GM18511 (cell line): ENCODE data around the gene P2RY2.

ENCODE experiments used
- ATAC-seq: cut with Tn5 transposase; IDR thresholded peaks from one replicate; pipeline ENCODE4 v1.9.1; 2021; ENCODE audit warnings: mild to moderate bottlenecking, moderate library complexity; ENCODE audit not compliant: unreplicated experiment

Gene P2RY2

DNA sequence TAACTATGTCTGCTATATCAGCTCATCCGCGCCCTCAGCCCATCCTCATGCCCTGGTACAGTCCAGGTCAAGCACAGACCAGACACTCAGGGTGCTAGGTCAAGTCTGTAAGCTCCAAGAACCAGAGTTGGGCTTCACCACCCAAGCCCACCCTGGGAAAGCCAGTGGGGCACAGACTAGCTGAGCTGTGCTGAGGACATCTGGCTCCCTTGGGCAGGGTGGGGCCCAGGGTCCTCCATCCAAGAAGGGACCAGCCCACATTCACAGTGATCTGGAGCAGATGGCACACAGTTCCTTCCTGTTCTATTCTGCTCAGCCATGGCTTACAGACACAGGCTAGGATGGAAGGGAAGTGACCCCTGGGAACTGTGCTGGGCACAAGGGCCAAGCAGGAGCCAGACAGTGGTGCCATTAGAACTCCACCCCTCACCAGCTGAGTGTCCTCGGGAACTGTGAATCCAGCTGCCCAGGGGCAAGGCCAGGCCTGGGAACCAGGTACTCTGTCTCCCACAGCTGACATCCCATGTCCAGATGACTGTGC is 63.2 kb downstream of the P2RY2 start:
- ATAC-seq: no peak

DNA sequence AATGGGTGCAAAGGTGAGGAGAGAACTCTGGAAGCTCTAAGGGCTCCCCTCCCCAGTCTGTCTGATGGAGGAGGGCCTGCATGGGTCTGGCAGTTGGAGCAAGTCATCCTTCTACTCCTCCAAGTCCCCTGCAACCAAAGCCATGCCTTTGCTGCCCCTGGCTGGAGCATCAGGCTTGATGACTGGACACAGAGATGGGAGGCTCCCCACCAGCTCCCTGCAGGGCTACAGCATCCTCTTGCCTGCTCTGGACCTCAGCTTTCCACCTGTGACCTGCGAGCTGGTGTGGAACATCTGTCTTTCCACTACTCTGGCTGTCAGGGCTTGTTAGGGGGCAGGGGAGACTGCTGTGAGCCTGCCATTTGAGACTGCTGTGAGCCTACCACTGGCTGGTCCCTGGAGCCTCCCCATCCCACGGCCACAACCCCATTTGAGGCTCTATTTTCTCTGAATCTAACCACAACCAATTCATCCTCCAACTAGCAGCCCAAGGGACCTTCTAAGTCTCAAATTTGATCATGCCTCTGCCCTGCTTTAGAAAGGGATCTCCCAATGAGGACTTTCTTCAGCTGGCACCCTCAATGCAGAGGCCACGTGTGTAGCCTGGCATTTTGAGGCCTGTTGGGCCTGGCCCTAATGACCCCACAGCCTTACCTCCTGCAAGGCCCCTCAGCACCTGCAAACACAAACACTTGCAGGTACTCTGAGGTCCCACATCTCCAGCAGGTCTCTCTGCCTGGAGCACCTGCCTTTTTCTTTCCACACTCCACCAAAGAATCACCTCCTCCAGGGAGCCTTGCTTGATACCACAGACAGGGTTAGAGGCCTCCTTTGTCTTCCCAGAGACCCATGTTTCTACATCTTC is 63.9 kb downstream of the P2RY2 start:
- no peak for ATAC-seq

DNA sequence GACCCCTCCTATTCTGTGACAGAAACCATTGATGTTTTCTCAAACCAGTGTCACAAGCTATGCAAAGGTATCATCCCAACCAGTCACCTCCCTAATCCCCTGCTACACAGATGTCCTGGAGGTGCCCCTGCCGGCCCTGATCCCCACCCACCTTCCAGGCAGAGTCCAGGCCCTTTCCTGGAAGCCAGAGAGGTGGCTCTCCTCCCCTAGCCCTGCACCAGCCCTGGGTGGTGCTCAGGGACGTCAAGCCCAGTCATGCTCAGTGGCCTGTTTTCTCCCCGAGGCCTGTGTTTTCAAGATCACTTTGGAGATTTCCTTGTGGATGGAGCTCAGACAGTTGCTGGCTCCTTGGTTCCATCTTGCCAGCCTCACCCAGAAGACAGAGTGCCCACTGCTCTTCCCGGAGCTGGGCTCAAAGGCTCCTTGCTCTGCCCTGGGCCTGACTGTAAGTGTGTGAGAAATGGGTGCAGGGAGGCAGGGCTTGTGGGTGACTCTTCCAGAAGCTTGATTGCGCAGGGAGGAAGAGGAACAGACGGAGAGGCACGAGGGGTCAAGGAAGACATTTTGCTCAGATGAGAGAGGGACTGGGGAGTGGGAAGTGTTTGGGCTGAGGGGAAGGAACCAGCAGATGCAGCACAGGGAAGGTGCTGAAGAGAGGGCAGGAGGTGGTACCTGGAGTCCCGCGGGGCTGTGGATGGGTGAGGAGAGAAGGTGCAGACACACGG is 65.4 kb downstream of the P2RY2 start:
- no peak for ATAC-seq

DNA sequence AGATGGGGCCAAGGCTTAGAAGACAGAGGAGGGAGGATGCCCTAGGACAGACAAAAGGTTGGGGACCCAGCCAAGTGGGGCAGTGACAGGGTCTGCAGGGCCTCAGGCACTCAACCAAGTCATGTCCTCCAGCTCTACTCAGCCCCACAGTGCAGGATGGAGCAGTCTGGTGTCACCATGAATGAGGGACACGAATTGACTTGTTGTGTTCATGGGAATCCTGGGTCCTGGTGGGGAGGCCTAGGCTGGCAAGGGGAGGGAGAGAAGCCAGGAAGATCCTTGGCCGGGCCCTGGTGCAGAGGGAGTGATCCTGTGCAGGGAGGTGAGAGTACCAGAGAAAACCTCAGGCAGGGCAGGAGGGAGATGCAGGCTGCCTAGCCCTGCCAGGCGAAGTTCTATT is 66.0 kb downstream of the P2RY2 start:
- ATAC-seq: no peak

DNA sequence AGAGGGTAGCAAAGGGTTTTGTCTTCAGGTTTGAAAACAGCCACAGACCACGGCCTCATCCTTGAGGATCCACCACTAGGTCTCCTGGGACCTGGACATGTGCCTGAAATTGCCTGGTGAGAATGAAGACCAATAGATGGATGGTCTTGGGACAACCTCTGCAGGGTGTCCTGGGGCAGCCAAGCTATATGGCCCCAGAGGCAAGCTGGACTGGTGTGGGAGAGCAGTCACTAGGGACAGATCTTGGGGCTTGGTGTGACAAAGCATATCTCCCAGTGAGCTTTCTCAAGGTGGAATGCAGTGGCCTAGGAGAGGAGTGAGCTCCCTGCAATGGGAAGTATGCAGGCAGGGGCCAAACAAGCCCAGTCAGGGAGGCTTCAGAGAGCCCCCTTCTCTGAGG is 67.6 kb downstream of the P2RY2 start:
- ATAC-seq: no peak
